ENCODE results near the gene IQCM.

IQCM gene

DNA sequence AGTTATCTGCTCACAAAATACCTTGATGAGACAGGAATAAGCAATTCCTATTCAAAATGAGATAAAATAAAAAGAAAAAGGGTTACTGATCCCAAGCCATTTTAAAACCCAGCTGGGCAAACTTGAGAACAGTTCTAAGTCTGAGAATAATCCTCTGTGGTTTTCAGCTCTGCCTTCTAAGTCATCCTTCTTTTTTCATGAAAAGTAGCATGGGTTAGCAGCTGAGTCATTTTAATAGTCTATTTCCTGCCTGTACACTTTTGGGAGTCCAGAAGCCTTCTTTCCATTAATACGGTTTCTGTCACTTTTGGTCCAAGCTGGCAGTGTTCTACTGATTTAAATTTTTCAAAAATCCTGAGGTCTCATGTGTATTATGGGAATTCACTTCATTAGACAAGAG lies 374.3 kb downstream of the IQCM start:
- Histone ChIP-seq H3K4me3 (ENCODE audit: low read depth in 1 of 2, low read length in 2 of 2) (no peak overlapping the region), H3K27ac (ENCODE audit: low read length) (no peak overlapping the region), H3K36me3 (ENCODE audit: control insufficient read depth in 1 of 2, insufficient read depth in 2 of 2, low read length in 2 of 2) (no peaks in the 10 kb centered on the region), H3K4me1 (ENCODE audit: control insufficient read depth in 1 of 2, insufficient read depth in 2 of 2, low read length in 2 of 2) (no peaks in the 10 kb centered on the region), H3K27me3 (ENCODE audit: low read depth, low read length) (no peaks in the 10 kb centered on the region), H3K9me3 (ENCODE audit: control insufficient read depth in 1 of 2, low read length in 2 of 2) (no peaks in the 10 kb centered on the region)

DNA sequence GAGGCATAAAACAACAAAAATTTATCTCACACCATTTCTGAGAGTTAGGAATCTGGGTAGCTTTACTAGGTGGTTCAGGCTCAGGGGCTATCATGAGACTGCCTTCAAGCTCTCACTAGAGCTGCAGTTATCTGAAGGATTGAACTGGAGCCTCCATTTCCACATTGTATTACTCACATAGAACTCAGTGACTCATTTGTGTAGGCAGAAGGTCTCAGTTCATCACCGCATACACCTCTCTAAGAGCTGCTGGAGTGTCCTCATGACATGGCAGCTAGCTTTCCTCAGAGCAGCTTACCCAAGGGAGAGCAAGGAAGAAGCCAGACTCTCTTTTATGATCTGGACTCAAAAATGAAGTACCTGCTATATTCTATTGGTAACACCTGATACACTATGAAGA lies 389.2 kb downstream of the IQCM start:
- Histone ChIP-seq H3K27me3 (ENCODE audit: low read depth, low read length) (no peaks in the 10 kb centered on the region), H3K9me3 (ENCODE audit: control insufficient read depth in 1 of 2, low read length in 2 of 2) (no peaks in the 10 kb centered on the region), H3K4me3 (ENCODE audit: low read depth in 1 of 2, low read length in 2 of 2) (no peak overlapping the region), H3K27ac (ENCODE audit: low read length) (no peak overlapping the region), H3K36me3 (ENCODE audit: control insufficient read depth in 1 of 2, insufficient read depth in 2 of 2, low read length in 2 of 2) (no peaks in the 10 kb centered on the region), H3K4me1 (ENCODE audit: control insufficient read depth in 1 of 2, insufficient read depth in 2 of 2, low read length in 2 of 2) (no peaks in the 10 kb centered on the region)

DNA sequence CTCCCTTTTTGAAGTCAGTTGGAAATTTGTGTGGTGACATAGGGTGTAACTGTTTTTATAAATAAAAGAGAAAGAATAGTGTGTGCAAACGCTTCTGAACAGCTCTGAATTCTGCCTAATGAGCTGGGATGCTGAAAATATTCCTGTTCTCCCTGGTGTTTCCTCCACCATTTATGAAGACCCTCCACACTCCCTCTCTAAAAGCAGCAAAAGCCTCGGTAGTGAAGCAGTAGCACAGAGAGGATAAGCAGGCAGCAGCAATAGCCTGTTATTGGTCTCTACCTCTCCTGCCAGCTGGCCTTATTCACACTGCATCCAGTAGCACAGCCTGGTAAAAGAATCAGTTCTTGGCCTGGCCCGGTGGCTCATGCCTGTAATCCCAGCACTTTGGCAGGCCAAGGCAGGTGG lies 406.1 kb downstream of the IQCM start:
- Histone ChIP-seq H3K9me3 (ENCODE audit: control insufficient read depth in 1 of 2, low read length in 2 of 2) (no peaks in the 10 kb centered on the region), H3K27me3 (ENCODE audit: low read depth, low read length) (no peaks in the 10 kb centered on the region), H3K27ac (ENCODE audit: low read length) (no peak overlapping the region), H3K36me3 (ENCODE audit: control insufficient read depth in 1 of 2, insufficient read depth in 2 of 2, low read length in 2 of 2) (no peaks in the 10 kb centered on the region), H3K4me3 (ENCODE audit: low read depth in 1 of 2, low read length in 2 of 2) (no peak overlapping the region), H3K4me1 (ENCODE audit: control insufficient read depth in 1 of 2, insufficient read depth in 2 of 2, low read length in 2 of 2) (peaks cover 0 to 10% of the 10 kb centered on the region in 2 donors)

DNA sequence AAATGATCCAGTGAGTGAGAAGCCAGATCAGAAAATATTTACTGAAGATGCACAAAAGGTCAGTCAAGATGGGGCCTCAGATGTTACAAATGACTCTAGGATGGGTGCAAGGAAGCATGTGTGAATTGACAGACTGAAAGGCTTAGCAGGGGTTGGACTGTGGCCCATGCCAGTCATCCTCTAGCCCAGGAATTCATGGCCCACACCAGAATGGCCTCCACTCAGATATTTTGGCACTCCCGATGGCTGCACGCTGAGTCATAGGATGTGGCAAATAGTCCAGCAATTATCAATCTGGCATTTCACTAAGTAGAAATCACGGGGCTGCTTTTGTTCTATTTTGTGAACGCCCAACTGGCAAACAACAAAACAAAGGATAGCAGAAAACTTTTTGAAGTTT lies 406.5 kb downstream of the IQCM start:
- Histone ChIP-seq H3K4me3 (ENCODE audit: low read depth in 1 of 2, low read length in 2 of 2) (no peak overlapping the region), H3K4me1 (ENCODE audit: control insufficient read depth in 1 of 2, insufficient read depth in 2 of 2, low read length in 2 of 2) (peaks cover 0 to 10% of the 10 kb centered on the region in 2 donors), H3K27ac (ENCODE audit: low read length) (no peak overlapping the region), H3K36me3 (ENCODE audit: control insufficient read depth in 1 of 2, insufficient read depth in 2 of 2, low read length in 2 of 2) (no peaks in the 10 kb centered on the region), H3K9me3 (ENCODE audit: control insufficient read depth in 1 of 2, low read length in 2 of 2) (no peaks in the 10 kb centered on the region), H3K27me3 (ENCODE audit: low read depth, low read length) (no peaks in the 10 kb centered on the region)

DNA sequence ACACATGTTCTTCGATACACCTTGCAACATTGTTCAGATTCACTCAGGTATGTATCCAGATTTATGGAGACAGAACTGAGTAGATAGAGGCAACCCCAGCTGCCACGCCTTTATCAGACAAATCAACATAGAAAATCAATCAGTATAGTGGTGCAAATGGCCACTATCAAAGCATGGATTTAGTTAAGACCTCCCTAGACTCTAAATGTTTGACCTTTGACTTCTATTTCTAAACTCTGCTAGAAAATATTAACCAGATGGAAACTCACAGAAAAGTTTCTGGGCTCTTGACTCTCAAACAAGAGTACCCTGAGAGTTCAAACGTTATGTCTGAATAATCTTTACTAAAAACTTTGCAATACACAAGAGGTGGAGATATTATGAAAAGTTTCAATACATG lies 411.5 kb downstream of the IQCM start:
- Histone ChIP-seq H3K9me3 (ENCODE audit: control insufficient read depth in 1 of 2, low read length in 2 of 2) (no peaks in the 10 kb centered on the region), H3K4me3 (ENCODE audit: low read depth in 1 of 2, low read length in 2 of 2) (no peak overlapping the region), H3K36me3 (ENCODE audit: control insufficient read depth in 1 of 2, insufficient read depth in 2 of 2, low read length in 2 of 2) (no peaks in the 10 kb centered on the region), H3K27me3 (ENCODE audit: low read depth, low read length) (no peaks in the 10 kb centered on the region), H3K4me1 (ENCODE audit: control insufficient read depth in 1 of 2, insufficient read depth in 2 of 2, low read length in 2 of 2) (peaks cover 0 to 5% of the 10 kb centered on the region in 2 donors), H3K27ac (ENCODE audit: low read length) (no peak overlapping the region)

DNA sequence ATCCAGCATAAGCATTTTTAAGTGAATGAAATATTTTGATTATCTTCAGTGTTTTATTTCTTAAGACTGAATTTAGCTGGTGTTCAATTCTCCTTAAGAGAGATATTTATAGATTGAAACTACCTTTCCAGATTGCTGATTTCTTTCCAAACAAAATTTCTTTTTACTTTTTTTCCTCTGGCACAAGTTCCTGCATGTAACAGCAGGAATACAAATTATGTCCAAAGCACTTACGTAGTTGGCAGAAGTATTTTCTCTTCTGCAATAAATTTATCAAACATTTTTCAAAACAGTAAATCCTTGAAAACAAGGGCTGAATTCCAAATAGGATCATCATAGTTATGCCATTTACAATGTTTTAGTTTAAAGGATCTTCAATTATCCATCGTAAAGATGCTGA lies 412.6 kb downstream of the IQCM start:
- Histone ChIP-seq H3K4me3 (ENCODE audit: low read depth in 1 of 2, low read length in 2 of 2) (no peak overlapping the region), H3K9me3 (ENCODE audit: control insufficient read depth in 1 of 2, low read length in 2 of 2) (no peaks in the 10 kb centered on the region), H3K36me3 (ENCODE audit: control insufficient read depth in 1 of 2, insufficient read depth in 2 of 2, low read length in 2 of 2) (no peaks in the 10 kb centered on the region), H3K27ac (ENCODE audit: low read length) (no peak overlapping the region), H3K4me1 (ENCODE audit: control insufficient read depth in 1 of 2, insufficient read depth in 2 of 2, low read length in 2 of 2) (no peaks in the 10 kb centered on the region), H3K27me3 (ENCODE audit: low read depth, low read length) (no peaks in the 10 kb centered on the region)

DNA sequence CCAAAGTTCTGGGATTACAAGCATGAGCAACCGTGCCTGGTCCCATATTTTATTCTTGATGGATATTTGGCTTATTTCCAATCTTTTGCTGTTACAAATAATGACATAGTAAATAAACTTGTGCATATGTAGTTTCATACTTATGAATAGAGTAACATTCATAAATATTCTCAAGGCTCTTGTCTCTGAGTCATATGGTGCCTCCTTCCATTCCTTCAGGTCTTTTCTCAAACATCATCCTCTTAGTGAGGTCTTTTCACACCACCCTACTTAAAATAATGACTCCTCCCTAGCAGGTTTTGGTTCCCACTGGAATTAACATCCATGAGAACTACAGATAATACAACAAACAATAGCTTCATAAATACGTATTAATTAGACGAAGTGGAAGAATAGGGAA lies 416.6 kb downstream of the IQCM start:
- H3K9me3 ChIP-seq (ENCODE audit: control insufficient read depth in 1 of 2, low read length in 2 of 2) = no peaks in the 10 kb centered on the region

DNA sequence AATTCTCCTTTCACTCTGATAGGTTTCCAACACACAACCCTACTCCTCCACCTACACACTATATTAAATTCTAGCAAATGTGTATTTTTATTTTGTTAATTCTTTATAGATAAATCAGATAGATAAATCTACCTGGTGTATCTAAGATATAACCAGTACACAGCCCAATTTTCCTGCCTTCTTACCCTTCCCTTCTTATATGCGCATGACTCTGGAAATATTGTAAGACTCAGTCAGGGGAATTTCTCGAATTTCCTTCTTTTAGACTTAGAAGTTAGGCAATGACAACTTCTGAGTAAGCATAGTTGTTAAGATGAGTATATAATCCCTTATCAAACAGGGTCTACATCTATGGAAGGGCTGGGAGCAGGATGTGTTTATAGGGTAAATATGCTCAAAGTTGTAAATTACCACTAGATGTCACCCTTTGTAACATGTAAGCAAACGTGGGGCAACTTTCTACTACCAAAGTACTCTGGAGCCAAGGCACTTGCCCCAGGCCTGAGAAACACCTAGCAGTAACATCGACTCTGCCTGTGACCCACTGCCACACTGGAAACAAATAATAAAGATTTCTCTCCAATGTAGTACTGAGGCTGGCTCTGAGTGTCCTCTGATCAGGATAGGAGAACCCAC lies 444.7 kb downstream of the IQCM start:
- Histone ChIP-seq H3K4me3 (ENCODE audit: low read depth in 1 of 2, low read length in 2 of 2) (no peak overlapping the region), H3K27me3 (ENCODE audit: low read depth, low read length) (no peaks in the 10 kb centered on the region), H3K36me3 (ENCODE audit: control insufficient read depth in 1 of 2, insufficient read depth in 2 of 2, low read length in 2 of 2) (no peaks in the 10 kb centered on the region), H3K27ac (ENCODE audit: low read length) (no peak overlapping the region), H3K9me3 (ENCODE audit: control insufficient read depth in 1 of 2, low read length in 2 of 2) (no peaks in the 10 kb centered on the region), H3K4me1 (ENCODE audit: control insufficient read depth in 1 of 2, insufficient read depth in 2 of 2, low read length in 2 of 2) (no peaks in the 10 kb centered on the region)

More for the DNA sequence above, 416.6 kb downstream of the IQCM start:
- no peaks in the 10 kb centered on the region for H3K4me1 ChIP-seq (ENCODE audit: control insufficient read depth in 1 of 2, insufficient read depth in 2 of 2, low read length in 2 of 2)
- H3K4me3 ChIP-seq (ENCODE audit: low read depth in 1 of 2, low read length in 2 of 2) = no peak overlapping the region
- H3K27me3 ChIP-seq (ENCODE audit: low read depth, low read length) = no peaks in the 10 kb centered on the region
- H3K27ac ChIP-seq (ENCODE audit: low read length) = no peak overlapping the region
- no peaks in the 10 kb centered on the region for H3K36me3 ChIP-seq (ENCODE audit: control insufficient read depth in 1 of 2, insufficient read depth in 2 of 2, low read length in 2 of 2)

DNA sequence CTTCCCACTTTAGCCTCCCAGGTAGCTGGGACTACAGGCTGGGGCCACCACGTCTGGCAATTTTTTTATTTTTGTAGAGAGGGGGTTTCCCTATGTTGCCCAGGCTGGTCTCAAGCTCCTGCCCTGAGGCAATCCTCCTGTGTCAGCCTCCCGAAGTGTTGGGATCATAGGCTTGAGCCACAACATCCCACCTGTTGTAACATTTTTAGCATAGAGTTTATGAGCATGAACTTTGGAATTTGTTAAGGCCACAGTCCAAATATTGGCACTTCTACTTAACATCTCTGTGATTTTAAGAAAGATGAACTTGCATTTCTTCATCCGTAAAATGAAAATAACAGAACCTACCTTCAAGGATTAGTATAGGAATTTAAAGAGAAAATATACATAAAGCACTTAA lies 445.6 kb downstream of the IQCM start:
- Histone ChIP-seq H3K4me3 (ENCODE audit: low read depth in 1 of 2, low read length in 2 of 2) (no peak overlapping the region), H3K27ac (ENCODE audit: low read length) (no peak overlapping the region), H3K36me3 (ENCODE audit: control insufficient read depth in 1 of 2, insufficient read depth in 2 of 2, low read length in 2 of 2) (no peaks in the 10 kb centered on the region), H3K27me3 (ENCODE audit: low read depth, low read length) (no peaks in the 10 kb centered on the region), H3K9me3 (ENCODE audit: control insufficient read depth in 1 of 2, low read length in 2 of 2) (no peaks in the 10 kb centered on the region), H3K4me1 (ENCODE audit: control insufficient read depth in 1 of 2, insufficient read depth in 2 of 2, low read length in 2 of 2) (no peaks in the 10 kb centered on the region)

DNA sequence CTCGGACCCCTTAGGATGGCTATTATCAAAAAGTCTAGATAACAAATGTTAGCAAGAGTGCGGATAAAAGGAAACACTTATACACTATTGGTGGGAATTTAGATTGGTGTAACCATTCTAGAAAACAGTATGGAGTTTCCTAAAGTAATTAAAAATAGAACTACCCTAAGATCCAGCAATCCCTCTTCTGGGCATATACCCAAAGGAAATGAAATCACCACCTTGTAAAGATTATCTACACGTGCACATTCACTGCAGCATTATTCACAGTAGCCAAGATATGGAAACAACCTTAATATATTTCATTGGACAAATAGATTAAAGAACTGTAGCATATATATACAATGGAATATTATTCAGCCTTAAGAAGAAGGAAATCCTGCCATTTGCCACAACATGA lies 462.4 kb downstream of the IQCM start:
- peaks cover 0 to 3% of the 10 kb centered on the region in 2 donors for H3K9me3 ChIP-seq (ENCODE audit: control insufficient read depth in 1 of 2, low read length in 2 of 2)

DNA sequence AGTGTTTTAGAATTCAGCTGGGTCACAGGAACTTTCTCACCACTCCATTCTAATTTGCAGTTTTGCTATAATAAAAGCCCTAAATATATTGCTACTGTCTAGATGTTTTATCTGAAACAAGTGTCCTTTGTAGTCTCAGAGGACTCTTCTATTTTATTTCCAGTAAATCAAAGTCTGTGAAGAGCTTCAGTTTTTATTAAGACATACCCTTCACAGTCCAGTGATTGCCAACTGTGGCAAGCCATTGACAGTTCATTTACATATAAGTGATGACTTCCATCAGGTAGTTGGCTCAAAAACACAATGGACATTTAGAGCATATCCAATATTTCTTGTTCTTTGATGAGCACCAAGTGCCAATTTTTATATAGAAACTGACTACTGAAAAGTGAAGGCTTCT lies 466.1 kb downstream of the IQCM start:
- no peaks in the 10 kb centered on the region for H3K4me1 ChIP-seq (ENCODE audit: control insufficient read depth in 1 of 2, insufficient read depth in 2 of 2, low read length in 2 of 2)
- no peaks in the 10 kb centered on the region for H3K36me3 ChIP-seq (ENCODE audit: control insufficient read depth in 1 of 2, insufficient read depth in 2 of 2, low read length in 2 of 2)
- H3K27me3 ChIP-seq (ENCODE audit: low read depth, low read length) = no peaks in the 10 kb centered on the region
- no peak overlapping the region for H3K27ac ChIP-seq (ENCODE audit: low read length)
- H3K4me3 ChIP-seq (ENCODE audit: low read depth in 1 of 2, low read length in 2 of 2) = no peak overlapping the region
- H3K9me3 ChIP-seq (ENCODE audit: control insufficient read depth in 1 of 2, low read length in 2 of 2) = peaks cover 0 to 3% of the 10 kb centered on the region in 2 donors

More for the DNA sequence above, 462.4 kb downstream of the IQCM start:
- Histone ChIP-seq H3K4me3 (ENCODE audit: low read depth in 1 of 2, low read length in 2 of 2) (no peak overlapping the region), H3K27ac (ENCODE audit: low read length) (no peak overlapping the region), H3K27me3 (ENCODE audit: low read depth, low read length) (no peaks in the 10 kb centered on the region), H3K4me1 (ENCODE audit: control insufficient read depth in 1 of 2, insufficient read depth in 2 of 2, low read length in 2 of 2) (no peaks in the 10 kb centered on the region), H3K36me3 (ENCODE audit: control insufficient read depth in 1 of 2, insufficient read depth in 2 of 2, low read length in 2 of 2) (no peaks in the 10 kb centered on the region)

DNA sequence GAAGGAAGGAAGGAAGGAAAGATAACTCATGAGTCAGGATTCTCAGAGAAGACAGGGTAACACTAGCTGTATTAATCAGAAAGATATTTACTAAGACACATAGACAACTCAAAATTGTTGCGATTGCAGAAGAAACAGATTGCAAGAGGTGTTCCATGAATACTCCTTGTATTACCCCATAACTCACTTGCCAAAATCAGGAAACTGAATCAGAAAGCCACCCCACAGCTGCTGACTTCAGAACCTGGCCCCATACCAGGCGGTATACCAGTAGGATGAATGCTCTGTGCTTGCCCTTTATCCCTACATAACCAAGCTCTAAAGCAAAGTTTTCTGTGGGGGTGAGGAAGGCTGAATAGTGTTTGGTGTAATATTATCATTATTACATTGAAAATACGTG lies 468.5 kb downstream of the IQCM start:
- no peaks in the 10 kb centered on the region for H3K4me1 ChIP-seq (ENCODE audit: control insufficient read depth in 1 of 2, insufficient read depth in 2 of 2, low read length in 2 of 2)
- H3K4me3 ChIP-seq (ENCODE audit: low read depth in 1 of 2, low read length in 2 of 2) = no peak overlapping the region
- no peak overlapping the region for H3K27ac ChIP-seq (ENCODE audit: low read length)
- H3K9me3 ChIP-seq (ENCODE audit: control insufficient read depth in 1 of 2, low read length in 2 of 2) = no peaks in the 10 kb centered on the region
- H3K27me3 ChIP-seq (ENCODE audit: low read depth, low read length) = no peaks in the 10 kb centered on the region
- no peaks in the 10 kb centered on the region for H3K36me3 ChIP-seq (ENCODE audit: control insufficient read depth in 1 of 2, insufficient read depth in 2 of 2, low read length in 2 of 2)

Measured in muscle layer of duodenum (tissue), 2 donors.